Measurements from ENCODE around the gene DGKQ. TPM values are rescaled to one million over a fixed set of nuclear protein-coding genes. Genes with fewer than 3 reads are reported as not detected.
A peak's percentile ranks its signal among the peaks of the same experiment; 100 is the strongest.

DGKQ gene
- total and polyA plus RNA-seq, 9 of the 15 experiments (the other 6 are each of a cell fraction or from before 2014, with no cell fraction given): 0.17 to 22.0 (median 5.6) TPM

DNA sequence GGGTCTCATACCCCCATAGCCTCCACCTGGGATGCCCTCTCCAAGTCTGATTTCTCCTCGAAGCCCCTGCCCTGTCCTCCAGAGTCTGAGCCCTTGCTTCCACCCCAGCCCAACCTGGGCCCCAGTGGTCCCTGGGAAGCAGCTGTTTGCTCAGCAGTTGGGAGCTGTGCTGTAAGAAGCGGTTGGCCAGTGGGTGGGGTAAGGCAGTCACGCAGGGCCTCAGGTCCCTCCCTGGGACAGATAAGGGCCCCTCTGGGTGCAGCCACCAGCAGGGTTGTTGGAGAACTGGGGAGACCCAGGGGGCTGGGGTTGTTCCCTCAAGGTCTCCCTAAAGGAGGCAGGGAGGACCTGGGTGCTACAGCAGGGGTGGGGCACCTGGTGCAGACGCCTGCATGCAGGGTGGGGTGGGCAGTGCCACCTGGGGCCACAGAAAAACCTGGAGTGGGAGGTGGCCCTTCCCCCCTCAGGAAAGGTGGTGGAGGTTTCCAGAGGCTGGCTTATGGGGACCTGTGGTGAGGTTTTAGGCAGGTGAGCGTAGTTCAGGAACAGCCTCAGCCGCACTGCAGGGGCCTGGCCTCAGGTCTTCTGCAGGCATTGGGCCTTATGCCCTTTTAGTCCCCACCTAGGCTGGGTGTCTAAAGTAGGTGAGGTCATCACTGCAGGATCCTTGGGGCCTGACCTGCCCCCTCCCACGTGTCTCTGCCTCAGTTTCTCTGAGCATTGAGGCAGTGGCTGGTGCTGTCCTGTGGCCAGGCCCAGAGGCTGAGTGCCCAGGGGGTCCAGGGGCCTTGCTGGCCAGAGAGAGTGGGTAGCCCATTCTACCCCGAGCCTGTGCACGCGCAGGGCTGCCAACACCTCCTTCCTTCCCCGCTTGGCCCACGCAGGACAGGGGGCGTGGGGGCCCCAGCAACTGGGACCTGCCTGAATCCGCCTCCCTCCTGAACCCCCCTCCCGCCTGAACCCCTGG, 22.9 kb upstream of the DGKQ start (continued):
- TF ChIP-seq DACH1 (IDR thresholded peaks at IDR 0.05; ENCODE audit: partially characterized antibody) (peak; percentile 78), KAT7 (CRISPR knock-in tag; IDR thresholded peaks at IDR 0.05; ENCODE audit: borderline replicate concordance) (no peak), PURB (CRISPR knock-in tag; IDR thresholded peaks at IDR 0.05; ENCODE audit: low read depth) (no peak), ARID1B (IDR thresholded peaks at IDR 0.05) (peak; percentile 64), ZEB2 (IDR thresholded peaks at IDR 0.05) (peak; percentile 58; the same call in 1 of the 2 replicates), REST (IDR thresholded peaks at IDR 0.05; ENCODE audit: borderline replicate concordance) (no peak; the same call in 1 of the 2 replicates), REST (CRISPR knock-in tag; IDR thresholded peaks at IDR 0.05; ENCODE audit: low read depth) (0 out of 2 replicates have a peak, but pooled peaks have one; percentile 29)
- TF ChIP-seq, protein P1, sequence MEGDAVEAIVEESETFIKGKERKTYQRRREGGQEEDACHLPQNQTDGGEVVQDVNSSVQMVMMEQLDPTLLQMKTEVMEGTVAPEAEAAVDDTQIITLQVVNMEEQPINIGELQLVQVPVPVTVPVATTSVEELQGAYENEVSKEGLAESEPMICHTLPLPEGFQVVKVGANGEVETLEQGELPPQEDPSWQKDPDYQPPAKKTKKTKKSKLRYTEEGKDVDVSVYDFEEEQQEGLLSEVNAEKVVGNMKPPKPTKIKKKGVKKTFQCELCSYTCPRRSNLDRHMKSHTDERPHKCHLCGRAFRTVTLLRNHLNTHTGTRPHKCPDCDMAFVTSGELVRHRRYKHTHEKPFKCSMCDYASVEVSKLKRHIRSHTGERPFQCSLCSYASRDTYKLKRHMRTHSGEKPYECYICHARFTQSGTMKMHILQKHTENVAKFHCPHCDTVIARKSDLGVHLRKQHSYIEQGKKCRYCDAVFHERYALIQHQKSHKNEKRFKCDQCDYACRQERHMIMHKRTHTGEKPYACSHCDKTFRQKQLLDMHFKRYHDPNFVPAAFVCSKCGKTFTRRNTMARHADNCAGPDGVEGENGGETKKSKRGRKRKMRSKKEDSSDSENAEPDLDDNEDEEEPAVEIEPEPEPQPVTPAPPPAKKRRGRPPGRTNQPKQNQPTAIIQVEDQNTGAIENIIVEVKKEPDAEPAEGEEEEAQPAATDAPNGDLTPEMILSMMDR (IDR thresholded peaks at IDR 0.05 in 2 of 3, conservative IDR thresholded peaks at IDR 0.05 in 1 of 3; ENCODE audit: insufficient read depth in 2 of 3, low read depth in 1 of 3, low read length in 3 of 3): peak in 2 of 3 experiments; percentile 25 to 30; a peak in 3 of 6 replicates
- TF ChIP-seq, protein P2, sequence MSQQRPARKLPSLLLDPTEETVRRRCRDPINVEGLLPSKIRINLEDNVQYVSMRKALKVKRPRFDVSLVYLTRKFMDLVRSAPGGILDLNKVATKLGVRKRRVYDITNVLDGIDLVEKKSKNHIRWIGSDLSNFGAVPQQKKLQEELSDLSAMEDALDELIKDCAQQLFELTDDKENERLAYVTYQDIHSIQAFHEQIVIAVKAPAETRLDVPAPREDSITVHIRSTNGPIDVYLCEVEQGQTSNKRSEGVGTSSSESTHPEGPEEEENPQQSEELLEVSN (IDR thresholded peaks at IDR 0.05; ENCODE audit: borderline replicate concordance in 1 of 2, extremely low read depth in 1 of 2, insufficient read depth in 1 of 2, insufficient read length in 1 of 2, low read depth in 1 of 2, low read length in 1 of 2, poor library complexity in 1 of 2, severe bottlenecking in 1 of 2): peak in 1 of 2 experiments; percentile 28
- TF ChIP-seq, protein P3, sequence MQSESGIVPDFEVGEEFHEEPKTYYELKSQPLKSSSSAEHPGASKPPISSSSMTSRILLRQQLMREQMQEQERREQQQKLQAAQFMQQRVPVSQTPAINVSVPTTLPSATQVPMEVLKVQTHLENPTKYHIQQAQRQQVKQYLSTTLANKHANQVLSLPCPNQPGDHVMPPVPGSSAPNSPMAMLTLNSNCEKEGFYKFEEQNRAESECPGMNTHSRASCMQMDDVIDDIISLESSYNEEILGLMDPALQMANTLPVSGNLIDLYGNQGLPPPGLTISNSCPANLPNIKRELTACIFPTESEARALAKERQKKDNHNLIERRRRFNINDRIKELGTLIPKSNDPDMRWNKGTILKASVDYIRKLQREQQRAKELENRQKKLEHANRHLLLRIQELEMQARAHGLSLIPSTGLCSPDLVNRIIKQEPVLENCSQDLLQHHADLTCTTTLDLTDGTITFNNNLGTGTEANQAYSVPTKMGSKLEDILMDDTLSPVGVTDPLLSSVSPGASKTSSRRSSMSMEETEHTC (IDR thresholded peaks at IDR 0.05): peak; percentile 87
- TF ChIP-seq, protein P4, sequence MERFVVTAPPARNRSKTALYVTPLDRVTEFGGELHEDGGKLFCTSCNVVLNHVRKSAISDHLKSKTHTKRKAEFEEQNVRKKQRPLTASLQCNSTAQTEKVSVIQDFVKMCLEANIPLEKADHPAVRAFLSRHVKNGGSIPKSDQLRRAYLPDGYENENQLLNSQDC (CRISPR knock-in tag; IDR thresholded peaks at IDR 0.05): 0 out of 2 replicates have a peak, but pooled peaks have one; percentile 11
